ENCODE results near the gene PAXX.

PAXX gene, protein sequence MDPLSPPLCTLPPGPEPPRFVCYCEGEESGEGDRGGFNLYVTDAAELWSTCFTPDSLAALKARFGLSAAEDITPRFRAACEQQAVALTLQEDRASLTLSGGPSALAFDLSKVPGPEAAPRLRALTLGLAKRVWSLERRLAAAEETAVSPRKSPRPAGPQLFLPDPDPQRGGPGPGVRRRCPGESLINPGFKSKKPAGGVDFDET

DNA sequence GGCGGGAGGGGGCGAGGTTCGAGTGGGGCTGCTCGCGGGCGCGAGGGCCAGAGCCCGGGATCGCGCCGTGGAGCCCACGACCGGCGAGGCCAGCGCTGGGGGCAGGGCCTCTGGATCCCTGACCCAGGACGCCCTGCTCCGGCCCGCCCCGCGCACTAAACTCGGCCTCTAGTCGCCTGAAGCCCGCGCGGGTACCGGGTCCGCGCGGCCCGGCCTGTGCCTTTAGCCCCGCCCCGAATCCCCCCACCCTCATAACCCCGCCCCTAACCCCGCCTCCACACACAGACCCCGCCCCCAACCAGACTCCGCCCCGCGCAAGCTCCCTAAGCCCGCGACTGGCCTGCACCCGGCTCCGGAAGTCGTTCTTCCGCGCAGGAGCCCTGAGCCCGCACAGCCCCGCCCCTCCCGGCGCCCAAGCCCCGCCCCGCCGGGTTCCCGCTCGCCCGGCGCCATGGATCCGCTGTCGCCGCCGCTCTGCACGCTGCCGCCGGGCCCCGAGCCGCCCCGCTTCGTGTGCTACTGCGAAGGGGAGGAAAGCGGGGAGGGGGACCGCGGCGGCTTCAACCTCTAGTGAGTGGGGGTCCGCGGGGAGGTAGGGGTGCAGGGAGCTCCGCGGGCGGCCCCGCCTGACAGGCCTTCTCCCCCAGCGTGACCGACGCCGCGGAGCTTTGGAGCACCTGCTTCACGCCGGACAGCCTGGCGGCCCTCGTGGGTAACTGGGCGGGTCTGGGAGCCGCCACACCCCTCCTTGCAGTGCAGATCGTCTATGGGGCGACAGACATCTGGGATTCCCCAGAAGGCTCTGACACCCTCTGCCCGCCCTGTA is at the start of gene PAXX:
Gene PAXX, plus strand, starts transcription at position 430 of the 826 bp plus-strand sequence. Its CDS starts 22 bp downstream, at position 452.
- peak; percentile 94 for DNase-seq

DNA sequence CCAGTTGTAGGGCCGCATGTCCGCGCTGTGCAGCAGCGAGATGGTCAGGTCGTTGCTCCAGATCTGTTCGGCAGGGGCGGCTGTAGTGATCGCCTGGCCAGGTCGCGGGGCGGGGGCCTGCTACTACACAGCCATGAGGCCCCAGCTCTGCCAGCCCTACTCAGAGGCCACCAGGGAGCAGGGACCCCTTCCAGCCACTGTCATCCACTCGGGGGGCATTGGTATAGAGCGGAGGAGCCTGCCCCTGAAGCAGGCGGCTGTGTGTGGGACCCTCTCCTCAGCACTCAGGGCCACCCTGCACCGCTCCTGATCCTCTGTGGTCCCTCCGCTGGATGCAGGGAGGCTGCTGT is 49.4 kb upstream of the PAXX start:
- no peak for DNase-seq

DNA sequence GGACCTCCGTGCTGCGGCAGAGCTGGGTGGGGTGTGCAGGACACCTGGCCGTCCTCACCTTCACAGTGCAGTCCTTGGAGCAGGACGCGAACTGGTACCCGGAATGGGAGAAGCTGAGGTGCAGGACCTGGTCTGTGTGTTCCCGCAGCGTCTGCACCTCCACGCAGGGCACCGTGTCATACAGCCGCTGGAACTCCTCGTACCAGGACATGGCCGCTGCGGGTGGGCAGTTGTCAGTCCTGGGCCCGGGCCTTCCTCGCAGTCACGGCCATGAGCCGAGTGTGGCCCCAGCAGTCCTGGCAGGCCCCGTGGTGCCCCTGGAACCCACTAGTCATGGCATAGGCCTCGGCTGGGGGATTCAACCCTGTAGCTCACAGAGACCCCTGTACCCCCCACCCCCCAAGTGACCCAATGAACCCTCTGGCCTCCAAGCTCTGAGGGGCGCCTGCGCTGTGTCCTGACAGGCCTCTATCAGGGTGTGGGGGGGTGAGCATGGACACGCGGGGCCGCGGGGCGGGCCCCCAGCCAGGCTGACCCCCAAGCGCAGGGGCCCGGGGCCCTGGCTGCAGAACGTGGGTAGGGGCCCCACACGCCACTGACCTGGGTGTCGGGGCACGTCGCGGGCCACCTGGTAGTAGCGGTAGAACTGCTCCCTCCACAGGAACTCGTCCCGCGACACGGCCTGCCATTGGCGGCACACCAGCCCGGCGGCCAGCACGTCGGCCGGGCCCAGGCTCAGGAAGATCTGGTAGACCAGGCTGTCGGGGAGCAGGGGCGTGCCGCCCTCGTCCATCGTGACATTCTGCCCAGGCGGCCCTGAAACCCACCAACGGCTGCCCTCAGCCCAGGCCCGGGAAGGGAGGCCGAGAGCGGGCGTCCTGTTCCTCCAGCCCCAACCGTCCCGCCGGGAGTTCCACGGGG is 48.7 kb upstream of the PAXX start:
- no peak for DNase-seq

DNA sequence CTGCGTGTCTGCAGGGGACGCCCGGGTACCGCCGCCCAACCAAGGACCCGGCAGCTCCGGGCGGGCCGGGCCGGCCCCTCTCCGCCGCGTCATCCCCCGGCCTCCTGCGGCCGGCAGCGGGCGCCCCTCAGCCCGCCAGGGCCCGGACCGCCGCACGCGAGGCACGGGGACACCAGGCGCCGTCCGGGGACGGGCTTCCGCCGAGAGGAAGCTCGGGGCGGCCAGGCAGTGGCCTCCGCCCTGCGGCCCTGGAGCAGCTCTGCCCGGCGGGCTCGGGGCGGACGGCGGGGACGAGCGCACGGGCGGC is 48.1 kb upstream of the PAXX start:
- no peak for DNase-seq

DNA sequence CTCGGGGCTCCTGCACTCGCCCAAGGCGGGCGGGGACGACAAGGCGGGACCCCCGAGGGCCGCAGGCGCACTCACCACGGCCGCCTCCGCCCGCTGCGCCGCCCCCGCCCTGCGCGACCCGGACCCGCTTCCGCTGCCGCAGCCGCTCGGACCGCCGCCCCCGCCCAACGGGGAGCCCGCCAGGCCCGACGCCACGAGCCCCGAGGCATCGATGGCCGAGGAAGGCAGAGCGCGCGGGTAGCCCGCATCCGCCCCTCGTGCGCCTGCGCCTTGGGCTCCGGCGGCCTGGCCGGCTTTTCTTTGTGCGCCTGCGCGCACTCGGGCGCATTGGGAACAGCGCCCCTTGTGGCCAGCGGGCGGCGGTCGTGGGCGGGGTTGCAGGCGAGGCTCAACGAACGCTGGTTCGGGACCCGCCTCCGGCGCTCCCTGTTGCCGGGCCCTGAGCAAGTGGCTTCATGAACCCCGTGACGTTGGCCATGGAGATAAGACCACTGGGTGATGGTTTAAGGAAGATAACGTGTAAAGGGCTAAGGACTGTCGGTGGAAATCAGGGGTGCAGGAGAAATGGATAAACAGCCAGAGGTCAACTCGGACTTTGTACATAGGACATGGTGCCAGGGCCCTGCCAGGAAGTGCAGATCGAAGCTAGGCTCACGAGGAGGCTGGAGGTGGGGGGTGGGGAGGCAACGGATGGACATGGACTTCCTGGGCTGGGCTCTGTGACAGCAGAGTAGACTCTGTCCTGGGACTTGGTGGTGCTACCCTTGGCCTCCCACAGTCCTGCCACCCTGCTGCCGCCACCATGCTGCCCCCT is 47.5 kb upstream of the PAXX start, which contains the start of the genes C8G and FBXW5:
Gene C8G, plus strand, starts transcription at position 725 of the 814 bp plus-strand sequence. Its CDS starts 78 bp downstream, at position 803.
Gene FBXW5, minus strand, starts transcription at position 220 of the 814 bp plus-strand sequence. CDS start 655 bp downstream, outside the sequence.
- DNase-seq: peak; percentile 98

DNA sequence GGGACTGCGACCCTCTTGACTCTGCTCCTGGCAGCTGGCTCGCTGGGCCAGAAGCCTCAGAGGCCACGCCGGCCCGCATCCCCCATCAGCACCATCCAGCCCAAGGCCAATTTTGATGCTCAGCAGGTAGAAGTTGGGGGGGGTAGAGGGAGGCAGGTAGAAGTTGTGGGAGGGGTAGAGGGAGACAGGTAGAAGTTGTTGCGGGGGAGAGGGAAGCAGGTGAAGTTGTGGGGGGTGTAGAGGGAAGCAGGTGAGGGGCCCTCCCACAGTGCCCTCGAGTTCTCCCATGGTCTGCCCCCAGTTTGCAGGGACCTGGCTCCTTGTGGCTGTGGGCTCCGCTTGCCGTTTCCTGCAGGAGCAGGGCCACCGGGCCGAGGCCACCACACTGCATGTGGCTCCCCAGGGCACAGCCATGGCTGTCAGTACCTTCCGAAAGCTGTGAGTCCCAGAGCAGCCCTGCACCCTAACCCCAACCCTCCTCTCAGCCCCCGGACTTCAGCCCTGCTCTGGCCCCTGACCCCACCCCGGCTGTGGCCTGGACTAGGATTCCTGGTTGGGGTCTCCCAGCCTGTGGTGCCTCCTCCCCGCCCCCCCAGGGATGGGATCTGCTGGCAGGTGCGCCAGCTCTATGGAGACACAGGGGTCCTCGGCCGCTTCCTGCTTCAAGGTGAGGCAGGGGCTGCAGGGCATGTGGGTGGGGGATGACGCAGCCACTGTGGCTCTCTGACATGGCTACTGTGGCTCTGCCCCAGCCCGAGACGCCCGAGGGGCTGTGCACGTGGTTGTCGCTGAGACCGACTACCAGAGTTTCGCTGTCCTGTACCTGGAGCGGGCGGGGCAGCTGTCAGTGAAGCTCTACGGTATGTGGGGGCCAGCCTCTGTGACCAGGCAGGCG is 46.6 kb upstream of the PAXX start:
- DNase-seq: no peak

DNA sequence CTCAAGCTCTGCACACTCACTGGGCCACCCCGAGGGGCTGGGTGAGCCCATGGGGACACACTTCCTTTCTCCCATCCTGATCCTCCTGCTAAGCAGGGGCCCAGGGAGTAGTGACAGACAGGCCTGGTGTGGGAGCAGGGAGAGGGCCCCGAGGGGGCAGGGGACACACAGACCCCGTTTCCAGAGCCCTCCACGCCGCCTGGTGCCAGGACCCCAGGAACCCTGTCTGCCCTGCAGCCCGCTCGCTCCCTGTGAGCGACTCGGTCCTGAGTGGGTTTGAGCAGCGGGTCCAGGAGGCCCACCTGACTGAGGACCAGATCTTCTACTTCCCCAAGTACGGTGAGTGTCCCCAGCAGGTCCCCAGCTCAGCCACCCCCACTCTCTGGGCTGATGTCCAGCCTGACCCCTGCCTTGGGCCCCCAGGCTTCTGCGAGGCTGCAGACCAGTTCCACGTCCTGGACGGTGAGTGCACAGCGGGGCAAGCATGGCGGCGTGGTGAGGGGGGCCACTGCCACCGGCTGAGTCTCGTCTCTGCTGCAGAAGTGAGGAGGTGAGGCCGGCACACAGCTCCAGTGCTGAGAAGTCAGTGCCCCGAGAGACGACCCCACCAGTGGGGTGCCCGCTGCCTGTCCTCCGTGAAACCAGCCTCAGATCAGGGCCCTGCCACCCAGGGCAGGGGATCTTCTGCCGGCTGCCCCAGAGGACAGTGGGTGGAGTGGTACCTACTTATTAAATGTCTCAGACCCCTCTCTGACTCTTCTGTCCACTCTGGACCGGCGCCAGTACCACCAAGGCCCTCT is 45.8 kb upstream of the PAXX start:
- DNase-seq: no peak

DNA sequence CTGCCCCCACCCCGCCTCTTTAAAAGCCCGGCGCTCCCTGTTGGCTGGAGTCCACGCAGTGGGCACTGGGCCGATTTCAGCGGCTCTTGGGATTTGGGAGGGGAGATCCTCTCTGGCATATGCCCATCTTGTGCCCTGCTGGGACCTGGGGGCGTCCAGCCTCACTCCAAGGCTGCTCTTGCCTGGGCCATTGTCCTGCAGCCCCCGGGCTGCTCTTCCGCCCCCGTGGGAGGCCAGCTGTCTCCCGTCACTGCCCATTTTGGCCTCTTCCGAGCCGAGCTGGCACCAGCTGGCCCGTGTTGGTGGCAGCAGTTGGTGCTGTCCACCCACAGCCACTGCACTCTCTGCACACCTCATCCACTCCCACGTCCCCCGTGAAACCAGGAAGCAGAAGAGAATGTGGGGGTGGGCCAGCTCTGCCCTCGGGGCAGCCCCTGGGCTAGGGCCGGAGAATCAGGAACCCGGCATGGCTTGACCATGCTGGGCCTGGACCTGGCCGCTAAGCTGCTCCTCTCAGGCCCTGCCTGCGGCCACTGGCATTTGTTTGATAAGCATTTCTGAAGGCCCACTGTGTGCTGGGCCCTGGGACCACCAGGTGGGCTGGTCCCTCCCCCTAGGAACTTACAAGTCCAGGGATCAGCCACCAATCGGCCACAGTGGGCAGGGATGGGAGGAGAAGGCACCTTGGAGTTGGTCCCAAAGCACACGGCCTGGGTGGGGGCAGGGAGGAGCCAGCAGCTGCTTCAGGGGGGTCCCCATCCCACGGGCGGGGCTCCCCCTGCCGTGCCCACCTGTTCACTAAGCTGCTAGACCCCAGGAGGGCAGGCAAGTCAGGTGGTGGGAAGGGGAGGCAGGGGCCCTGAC is 45.0 kb upstream of the PAXX start:
- no peak for DNase-seq

DNA sequence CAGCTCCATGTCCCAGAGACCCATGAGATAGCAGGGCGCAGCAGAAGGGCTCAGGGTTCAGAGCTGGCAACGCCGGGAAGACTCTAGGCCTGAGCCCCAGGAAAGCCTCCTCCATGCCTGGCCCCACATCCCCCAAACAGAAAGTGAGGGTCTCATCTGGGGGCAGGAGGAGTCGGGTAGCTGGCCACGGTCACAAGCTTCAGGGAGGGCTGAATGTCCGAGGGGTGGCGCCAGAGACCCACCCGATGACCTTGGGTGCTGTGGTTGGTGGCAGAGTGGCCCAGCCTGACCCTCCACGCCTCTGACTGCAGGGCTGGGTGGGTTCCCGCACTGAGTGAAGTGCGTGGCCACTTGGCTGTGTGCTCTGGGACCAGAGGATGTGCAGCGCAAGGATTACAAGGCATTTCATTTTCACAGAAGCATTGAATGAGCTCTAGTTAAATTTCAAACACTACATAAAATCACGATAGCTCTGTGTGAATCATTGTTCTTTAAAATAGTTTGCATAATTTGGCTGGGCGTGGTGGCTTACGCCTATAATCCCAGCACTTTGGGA is 44.2 kb upstream of the PAXX start:
- peak; percentile 76 for DNase-seq

DNA sequence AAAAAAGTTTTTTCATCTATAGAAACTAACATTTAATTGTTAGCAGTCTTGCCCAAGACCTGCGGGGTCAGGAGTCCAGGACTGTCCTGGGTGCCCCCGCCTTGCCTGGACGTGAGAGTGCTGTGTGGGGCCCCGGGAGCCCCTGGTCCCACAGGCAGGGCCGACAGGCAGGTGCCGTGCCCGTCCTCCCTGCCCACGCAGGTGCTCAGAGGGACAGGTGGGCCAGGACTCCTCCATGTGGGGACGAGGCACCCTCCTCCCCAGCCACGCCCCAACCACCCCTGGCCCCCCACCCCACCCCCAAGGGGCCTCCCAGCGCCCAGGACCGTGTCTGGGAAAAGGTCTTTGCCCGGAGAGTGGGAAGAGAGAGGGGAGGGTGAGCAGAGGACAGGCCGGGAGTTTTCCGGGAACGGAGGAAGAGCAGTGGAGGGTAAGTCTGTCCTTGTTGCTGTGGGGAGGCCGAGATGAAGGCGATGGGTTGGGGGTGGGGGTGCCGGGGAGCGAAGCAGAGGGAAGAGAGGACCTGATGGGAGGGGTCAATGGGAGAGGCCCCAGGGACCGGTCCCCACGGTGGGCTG is 42.9 kb upstream of the PAXX start:
- DNase-seq: no peak

DNA sequence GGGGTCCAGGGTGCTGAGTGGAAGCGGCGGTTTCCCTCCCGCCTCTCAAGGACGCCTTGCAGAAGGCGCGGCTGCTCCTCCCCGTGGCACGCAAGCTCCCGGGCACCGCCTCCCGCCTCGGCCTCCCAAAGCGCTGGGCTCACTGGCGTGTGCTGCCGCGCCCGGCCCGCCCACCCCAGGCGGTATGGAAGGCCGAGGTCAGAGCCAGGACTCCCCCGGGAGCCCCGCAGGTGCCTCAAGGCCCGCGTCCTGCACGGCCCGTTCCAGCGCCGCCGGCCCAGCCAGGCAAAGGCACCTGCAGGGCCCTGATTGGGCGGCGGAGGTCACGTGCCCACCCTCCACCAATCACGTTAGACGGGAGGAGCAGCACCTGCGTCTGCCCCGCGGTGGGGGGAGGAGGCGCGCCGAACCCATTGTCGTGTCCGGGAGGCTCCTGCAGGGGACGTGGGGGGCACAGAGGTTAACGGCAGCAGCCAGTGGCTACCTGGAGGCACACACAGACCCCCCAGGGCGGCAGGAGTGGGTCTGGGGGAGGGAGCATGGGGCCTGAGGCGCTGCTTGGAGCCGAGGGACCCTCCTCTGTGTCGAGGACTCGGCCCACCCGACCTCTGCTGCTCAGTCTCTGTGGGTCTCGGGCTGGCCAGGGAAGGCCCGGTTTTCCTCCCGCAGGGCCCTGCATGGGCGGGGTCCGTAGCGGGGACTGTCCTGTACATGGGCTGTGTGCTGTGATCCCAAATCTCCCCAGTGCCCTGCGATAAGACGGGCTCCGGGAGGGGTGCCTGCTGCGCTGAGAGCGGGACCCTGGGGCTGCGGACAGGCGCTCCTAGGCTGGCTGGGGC is 42.2 kb upstream of the PAXX start:
- peak; percentile 98 for DNase-seq

DNA sequence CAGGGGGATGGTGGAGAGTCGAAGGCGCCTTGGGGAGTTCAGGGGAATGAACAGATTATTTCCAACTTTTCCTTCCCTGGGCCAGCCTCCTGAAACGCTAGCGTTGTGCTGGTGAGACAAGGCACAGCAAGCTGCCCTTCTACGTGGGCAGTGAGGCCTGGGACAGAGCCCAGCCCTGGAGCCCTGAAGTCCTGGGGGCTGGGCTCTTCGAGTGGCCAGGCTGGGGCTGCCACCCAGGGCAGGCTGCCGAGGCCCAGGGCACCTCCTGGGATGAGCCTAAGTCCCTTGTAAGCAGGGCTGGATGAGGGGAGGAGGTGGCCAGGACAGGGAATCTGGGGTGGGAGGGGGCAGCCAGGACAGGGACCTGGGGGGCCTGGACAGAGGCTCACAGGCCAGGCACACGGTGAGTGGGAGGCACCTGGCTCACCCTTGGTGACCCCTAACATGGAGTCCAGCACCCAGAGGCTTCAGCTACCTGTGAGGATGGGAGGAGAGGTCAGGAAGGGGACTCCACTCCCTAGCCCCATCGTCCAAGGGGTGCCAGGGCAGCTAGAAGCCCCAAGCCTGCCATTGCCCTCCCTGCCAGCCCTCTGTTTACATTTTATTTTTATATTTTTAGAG is 41.5 kb upstream of the PAXX start:
- DNase-seq: no peak

DNA sequence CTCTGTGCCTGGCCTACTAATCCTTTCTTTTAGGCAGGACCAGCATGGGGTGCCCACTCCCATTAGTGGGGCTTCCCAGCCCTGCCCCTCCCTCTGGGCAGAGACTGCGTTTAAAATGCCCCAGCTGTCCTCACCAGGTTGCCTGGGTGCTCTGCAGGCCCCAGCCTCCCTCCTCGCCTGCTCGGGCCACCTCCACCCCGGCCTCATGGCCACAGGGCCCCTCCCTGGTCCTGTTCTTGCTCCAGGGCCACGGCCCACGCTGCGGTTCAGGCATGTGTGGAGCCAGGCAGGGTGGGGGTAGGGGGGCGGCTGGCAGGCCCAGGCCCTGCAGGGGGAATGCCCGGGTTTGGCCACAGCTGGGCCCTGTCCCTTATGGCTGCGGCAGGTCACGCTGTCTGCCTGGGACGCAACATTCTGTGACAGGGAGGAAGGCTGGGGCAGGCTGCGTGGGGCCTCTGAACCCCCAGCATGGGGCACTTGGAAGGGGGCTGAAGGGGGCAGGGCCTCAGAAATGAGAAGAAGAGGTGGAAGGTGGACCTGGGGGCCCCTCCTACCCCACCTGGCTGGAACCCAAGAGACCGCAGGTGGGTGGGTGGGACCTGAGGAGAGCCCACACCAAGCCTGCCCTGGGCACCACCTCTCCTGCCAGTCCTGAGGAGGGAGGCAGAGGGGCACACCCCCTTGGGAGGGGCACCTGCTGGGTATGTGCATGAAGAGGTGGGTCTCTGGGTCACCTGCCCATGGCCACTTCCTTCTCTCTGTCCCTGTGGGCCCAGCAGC is 40.5 kb upstream of the PAXX start, which contains the start of gene LCN12:
Gene LCN12, plus strand, starts transcription at position 733 of the 780 bp plus-strand sequence. CDS start 55 bp downstream, outside the sequence.
- no peak for DNase-seq

DNA sequence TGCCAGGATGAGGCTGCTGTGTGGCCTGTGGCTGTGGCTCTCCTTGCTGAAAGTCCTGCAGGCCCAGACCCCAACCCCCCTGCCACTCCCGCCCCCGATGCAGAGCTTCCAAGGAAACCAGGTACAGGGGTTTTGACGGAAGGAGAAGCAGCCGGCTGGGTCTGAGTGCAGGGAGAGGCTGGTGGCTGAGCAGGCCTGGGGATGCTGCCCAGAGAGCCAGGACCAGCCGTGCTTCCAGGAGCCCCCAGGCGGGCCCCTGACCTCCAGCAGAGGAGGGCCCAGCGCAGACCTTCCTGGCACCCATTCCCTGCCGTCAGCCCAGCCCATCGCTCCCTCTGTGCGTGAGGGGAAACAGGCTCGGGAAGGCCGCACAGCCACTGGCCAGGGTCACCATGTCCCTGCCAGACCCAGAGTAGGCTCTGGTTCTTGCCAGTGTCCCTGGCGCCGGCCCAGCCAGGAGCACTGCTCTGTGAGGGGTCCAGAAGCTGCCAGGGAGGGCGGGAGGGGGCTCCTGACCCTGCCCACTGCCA is 39.8 kb upstream of the PAXX start:
- no peak for DNase-seq

DNA sequence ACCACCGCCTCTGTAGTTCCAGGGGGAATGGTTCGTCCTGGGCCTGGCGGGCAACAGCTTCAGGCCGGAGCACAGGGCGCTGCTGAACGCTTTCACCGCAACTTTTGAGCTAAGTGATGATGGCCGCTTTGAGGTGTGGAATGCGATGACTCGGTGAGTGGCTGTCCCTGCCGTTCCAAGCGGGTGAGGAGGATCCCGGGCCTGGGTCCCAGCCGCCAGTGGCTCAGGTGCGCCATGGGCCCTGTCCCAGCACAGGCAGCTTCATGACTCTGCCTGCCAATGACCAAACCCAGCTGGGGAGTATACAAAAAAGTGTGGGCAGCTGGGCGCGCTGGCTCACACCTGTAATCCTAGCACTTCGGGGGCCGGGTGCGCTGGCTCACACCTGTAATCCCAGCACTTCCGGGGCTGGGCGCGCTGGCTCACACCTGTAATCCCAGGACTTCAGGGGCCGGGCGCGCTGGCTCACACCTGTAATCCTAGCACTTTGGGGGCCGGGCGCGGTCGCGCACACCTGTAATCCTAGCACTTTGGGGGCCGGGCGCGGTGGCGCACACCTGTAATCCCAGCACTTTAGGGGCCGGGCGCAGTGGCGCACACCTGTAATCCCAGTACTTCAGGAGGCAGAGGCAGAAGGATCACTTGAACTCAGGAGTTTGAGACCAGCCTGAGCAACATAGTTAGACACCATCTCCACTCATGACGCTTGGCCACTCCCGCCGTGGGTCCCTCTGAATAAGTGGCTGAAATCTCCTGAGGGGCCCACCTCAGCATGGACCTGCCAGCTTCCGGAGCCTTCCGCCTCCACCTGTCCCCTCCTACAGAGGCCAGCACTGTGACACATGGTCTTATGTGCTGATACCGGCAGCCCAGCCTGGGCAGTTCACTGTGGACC is 39.1 kb upstream of the PAXX start:
- no peak for DNase-seq

Measured in eye (tissue), 1 donor.